GM21737 (cell line): ENCODE measurements around the gene TMEM30A.

Experiments used
- ATAC-seq: cut with Tn5 transposase; IDR thresholded peaks from one replicate; pipeline ENCODE4 v1.9.1; 2021; ENCODE audit warnings: mild to moderate bottlenecking, moderate library complexity; ENCODE audit not compliant: unreplicated experiment

Gene TMEM30A

DNA sequence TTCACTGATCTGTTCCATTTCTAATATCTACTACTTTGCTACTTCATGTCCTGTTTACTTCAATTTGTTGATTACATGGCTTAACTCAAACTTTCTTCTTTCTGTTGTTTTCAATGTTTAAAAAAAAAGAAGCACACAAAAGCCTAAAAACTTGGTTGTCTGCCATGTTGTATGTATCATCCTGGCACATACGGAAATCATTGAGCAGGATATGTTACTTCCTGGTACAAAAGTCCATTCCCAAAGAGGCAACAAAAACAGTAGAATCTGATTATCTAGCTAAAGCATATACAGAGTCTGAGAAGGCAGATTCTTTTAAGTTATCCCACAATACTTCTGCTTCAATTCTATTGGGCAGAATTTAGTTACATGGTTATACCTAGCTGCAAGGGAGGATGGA, 64.2 kb downstream of the TMEM30A start:
- ATAC-seq = no peak

DNA sequence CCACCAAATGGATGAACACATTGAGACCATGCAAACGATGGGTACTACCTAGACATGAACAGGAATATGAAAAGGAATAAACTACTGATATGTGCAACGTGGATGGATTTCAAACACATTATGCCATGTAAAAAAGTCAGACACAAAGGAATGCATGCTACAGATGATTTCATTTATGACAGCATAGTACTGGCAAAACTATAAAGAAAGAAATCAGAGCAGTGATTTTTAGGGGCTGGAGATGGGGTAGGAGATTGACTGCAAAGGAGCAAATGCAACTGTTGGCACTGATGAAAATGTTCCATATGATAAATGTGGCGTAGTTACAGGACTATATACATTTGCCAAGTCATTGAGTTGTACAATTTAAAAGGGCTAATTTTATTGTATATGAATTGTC, 65.3 kb downstream of the TMEM30A start:
- ATAC-seq = no peak

DNA sequence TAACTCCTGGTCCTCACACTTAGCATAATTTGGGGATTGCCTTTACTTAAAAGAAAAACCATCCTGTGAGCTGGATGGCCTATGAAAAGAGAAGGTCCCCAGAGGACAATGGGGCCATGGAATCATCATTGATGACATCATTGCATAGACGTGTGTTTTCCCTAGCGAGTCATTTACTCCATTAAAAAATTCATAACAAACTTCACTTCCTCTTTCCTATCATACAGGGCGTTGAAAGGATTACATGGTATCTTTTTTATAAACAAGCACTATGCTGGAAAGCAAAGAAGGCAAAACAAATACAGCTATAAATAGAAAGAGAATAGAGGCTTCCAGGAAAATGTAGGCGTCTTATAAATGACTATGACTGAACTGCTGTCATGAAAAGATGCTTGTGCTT, 67.4 kb downstream of the TMEM30A start:
- no peak for ATAC-seq

GRCh38 chr6:75215291-75215690, 69.3 kb downstream of the TMEM30A start:
- ATAC-seq = no peak

DNA sequence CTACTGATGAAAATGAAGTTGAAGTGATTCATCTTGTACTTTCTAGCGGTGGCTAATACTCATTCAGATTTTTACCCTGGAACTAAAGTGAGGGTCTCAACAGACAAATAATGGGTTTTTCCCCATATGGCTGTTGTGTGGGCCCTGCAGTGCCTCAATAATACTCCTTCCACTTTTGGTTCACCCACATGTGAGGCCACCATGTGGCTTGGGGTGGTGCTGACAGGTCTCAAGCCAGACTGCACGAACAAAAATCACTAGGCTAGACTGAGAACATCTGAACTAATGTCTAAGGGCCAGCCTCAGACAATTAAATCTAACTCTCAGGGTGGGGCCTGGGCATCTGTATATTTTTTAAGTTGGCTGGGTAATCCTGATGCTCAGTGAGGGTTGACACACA, 70.9 kb downstream of the TMEM30A start:
- ATAC-seq = no peak

DNA sequence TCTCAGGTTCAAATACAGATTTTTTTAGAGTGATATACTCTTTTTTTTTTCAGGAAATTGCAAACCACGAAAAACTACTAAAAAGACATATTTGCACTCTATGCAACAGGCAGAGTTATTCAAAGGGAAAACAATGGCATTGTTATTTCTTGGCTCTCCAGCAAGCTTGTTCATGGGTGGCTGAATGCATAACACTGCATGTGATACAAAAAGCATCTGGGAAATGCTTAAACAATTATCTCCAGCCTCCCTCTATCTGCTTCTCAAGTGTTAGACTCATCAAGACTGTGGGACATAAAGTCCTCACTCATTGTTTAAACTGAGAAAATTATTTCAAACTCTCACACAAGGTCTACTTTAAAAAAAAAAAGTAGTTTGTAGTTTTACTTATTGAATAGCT, 71.5 kb downstream of the TMEM30A start:
- no peak for ATAC-seq

DNA sequence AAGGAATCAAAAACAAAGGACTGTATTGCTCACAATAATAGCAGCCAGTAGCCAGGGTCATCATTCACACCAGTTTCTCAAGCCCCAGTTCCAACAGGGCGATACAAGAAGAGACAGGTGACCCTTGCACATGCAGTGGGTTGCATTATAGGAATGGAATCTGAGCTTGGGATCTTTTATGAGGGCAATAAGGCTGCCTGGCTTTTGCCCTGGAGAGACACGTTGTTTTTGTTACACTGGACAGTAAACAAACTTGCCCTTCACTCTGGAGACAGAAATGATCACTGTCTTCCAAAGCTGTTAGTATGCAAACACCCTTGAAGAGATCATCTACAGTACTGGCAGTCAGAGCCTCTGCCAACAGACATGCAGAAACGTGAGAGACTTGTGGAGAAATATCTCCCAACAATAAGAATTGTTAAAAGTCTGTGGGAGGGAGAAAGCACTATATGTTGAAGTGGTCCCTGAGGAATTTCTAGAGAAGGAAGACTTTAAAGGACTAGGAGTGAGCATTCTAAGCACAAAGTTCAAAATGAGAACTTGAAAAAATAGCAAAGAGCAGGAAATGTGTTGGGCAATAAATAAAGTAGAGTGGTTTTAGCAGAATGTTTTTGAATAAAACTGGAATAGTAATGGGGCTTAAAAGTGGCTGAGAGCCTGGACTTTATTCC, 72.5 kb downstream of the TMEM30A start:
- ATAC-seq = no peak

GRCh38 chr6:75210885-75211739, 73.5 kb downstream of the TMEM30A start:
- no peak for ATAC-seq

GRCh38 chr6:75209184-75209723, 75.3 kb downstream of the TMEM30A start:
- no peak for ATAC-seq

DNA sequence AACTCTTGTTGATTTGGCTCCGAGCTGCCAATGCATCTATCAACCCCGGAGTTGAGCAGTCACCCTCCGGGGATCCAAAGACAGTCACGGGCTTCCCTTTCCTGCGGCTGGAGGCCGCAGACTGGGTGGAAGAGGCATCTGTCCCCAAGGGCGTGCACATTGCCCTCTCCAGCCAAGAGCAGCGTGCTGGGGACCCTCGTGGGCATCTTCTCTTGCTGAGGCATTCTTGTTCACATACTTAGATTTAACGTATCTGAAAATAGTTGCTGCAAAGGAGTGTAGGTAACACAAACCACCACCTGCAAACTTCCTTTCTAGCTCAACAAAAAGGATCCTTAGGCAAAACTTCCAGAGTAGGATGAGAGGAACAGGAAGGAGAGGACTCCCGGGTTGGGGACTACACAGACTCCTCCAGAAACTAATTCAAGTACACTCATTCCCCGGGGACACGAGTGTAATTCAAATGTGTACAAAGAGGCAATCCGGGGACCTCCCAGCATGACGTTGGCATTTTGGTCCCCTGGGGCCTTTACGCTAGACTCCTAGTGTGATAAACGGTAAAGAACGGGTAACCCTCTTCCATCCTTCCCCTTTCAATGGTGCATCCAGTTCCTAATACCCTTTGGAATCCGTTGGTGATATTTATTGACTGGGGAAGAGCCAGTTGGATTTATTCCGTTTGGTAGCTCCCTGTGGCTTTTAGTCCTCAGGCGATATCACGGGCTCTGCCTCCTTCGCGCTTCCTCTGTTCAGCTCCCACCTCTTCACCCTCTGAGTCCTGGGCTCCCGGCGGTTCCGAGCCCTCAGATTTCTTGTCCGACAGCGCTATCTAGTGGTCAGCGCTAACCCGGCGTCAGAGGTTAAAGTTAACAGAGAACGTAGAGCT, 76.1 kb downstream of the TMEM30A start:
- ATAC-seq = peak; percentile 75

- ATAC-seq = no peak
These were observed 77.8 kb downstream of the TMEM30A start for GRCh38 chr6:75206576-75207342.

DNA sequence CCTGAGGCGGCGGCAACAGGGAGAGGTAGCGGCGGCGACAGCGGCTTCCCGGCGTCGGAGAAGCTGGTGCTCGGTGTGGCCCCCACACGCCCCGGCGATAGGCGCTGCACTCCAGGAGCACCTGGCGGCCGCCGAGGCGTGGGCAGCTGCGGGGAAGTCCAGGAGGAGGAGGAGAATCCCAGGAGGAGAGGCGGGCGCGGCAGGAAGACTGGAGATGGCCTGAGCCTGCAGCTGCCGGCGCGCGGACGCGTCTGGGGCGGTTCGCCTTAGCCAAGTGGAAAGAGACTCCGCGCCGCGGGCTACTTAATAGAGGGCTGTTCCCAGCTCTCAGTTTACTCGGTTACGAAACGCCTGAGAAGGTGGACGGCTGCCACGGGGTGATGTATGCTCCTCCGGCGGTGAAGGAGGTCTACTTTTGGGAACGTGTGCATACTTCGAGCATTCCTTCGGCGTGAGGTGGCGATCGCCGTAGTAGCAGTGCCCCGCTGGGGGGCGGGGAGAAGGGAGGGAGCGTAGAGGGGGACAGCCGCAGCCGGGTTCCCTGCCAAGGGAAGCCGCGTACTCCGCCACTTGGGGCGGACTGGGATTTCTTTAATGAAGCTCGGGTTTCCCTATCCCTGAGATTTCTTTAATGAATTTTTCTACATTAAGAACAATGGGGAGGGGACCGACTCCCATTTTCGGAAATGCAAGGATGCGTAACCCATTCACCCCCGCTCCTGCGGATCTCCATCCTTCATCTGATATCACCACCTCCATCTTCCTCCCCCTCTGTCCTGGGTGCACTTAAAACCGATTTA, 78.6 kb downstream of the TMEM30A start, which contains the start of gene COL12A1:
COL12A1 (minus strand) TSS at position 278 of the 800 bp plus-strand sequence. CDS start 3,261 bp downstream, outside the sequence.
- ATAC-seq = no peak

DNA sequence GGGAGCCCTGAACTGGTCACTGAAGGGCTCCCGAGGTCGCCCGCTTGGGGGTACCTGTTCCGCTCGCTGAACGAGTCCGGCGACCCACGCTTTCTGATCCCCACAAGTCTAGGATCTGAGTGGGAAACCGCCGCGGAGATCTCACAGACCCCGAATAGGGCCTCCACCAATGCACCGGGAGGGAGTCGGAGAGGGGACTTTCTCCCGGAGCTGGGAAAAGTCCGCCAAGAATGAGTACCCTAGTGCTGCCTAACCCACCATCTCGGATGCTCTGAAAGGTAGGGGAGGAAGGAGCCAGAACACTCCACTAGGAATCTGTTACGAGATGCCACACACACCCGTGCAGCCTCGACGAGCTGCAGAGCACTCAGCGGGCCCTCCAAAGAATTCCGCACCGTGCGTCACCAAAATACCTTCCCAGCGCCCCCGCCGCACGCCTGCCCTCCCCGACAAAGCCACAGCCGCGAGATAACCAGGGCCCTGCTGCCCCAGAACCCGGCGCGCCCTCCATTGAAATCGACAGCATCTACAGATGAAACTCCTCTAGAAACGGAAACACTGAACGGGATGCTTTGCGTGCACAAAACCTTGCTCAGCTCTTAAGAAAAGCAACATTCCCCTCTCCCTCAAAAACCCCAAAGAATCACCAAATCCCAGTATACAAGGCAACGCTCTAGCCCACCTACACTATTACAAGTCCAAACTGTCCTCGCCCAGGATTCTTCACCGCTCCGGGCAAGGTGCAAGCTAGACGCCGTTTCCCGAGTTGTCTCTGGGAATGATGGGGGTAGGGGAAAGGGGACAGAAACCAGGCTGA, 79.4 kb downstream of the TMEM30A start:
- ATAC-seq = no peak

DNA sequence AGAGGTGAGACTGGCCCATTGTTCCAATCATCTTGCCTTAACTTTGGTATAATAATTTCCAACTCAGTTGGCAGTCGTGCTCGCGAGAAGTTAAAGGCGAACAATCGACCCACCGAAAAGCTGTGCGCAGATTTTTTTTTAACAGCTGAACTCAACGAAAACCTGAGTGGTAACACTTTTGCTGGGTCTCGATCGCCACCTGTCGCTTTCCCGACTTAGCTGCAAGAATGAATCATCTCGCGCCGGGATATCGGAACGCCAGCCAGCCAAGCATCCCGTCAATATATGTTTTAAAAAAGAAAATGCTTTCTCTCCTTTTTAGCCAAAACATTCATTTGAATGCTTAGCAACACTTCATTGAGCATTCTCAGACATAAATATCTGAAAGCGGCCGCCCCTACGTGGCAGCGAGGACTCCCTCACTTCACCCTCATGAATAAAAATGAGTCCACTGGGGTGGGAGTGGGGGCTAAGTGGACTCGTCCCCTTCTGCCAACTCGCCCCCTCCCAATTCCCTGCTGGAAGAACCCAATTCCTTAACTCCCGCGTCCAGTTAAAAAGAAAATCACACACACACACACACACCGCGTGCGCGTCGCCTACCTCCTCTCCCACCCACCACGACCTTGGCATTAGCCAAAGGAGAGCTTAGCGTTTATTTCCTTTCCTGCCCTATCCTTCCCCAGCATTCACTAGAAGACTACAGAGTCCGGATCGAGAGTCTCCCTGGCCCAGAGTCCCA, 80.2 kb downstream of the TMEM30A start:
- no peak for ATAC-seq

- ATAC-seq = no peak
These were observed 80.9 kb downstream of the TMEM30A start for GRCh38 chr6:75203721-75204120.
